Measurements from ENCODE around the gene TGM2.

TGM2 gene

GRCh38 chr20:38181971-38182370 is 16.9 kb upstream of the TGM2 start:
- no peak overlapping the region for H3K4me3 ChIP-seq (ENCODE audit: low read depth, low read length)
- DNase-seq (ENCODE audit: low read depth): no peak
- TF ChIP-seq POLR2A (IDR thresholded peaks at IDR 0.05; ENCODE audit: extremely low read depth, insufficient read length) (no peak), MYC (IDR thresholded peaks at IDR 0.05; ENCODE audit: low read depth, low read length) (no peak), MAX (IDR thresholded peaks at IDR 0.05; ENCODE audit: low read depth, low read length) (no peak), CTCF (IDR thresholded peaks at IDR 0.05; ENCODE audit: low read depth, low read length) (no peak)

GRCh38 chr20:38181207-38181801 is 16.2 kb upstream of the TGM2 start:
- H3K4me3 ChIP-seq (ENCODE audit: low read depth, low read length): no peak overlapping the region
- DNase-seq (ENCODE audit: low read depth): no peak
- TF ChIP-seq MAX (IDR thresholded peaks at IDR 0.05; ENCODE audit: low read depth, low read length): no peak
- no peak for TF ChIP-seq CTCF (IDR thresholded peaks at IDR 0.05; ENCODE audit: low read depth, low read length)
- no peak for TF ChIP-seq POLR2A (IDR thresholded peaks at IDR 0.05; ENCODE audit: extremely low read depth, insufficient read length)
- no peak for TF ChIP-seq MYC (IDR thresholded peaks at IDR 0.05; ENCODE audit: low read depth, low read length)

- no peak for DNase-seq (ENCODE audit: low read depth)
- no peak overlapping the region for H3K4me3 ChIP-seq (ENCODE audit: low read depth, low read length)
- no peak for TF ChIP-seq CTCF (IDR thresholded peaks at IDR 0.05; ENCODE audit: low read depth, low read length)
- no peak for TF ChIP-seq MAX (IDR thresholded peaks at IDR 0.05; ENCODE audit: low read depth, low read length)
- TF ChIP-seq MYC (IDR thresholded peaks at IDR 0.05; ENCODE audit: low read depth, low read length): no peak
- TF ChIP-seq POLR2A (IDR thresholded peaks at IDR 0.05; ENCODE audit: extremely low read depth, insufficient read length): no peak
Observed at GRCh38 chr20:38180781-38181180, 15.7 kb upstream of the TGM2 start.

GRCh38 chr20:38179846-38180245 is 14.8 kb upstream of the TGM2 start:
- DNase-seq (ENCODE audit: low read depth): no peak
- TF ChIP-seq POLR2A (IDR thresholded peaks at IDR 0.05; ENCODE audit: extremely low read depth, insufficient read length): no peak
- TF ChIP-seq MAX (IDR thresholded peaks at IDR 0.05; ENCODE audit: low read depth, low read length): no peak
- TF ChIP-seq CTCF (IDR thresholded peaks at IDR 0.05; ENCODE audit: low read depth, low read length): no peak
- TF ChIP-seq MYC (IDR thresholded peaks at IDR 0.05; ENCODE audit: low read depth, low read length): no peak
- H3K4me3 ChIP-seq (ENCODE audit: low read depth, low read length): no peak overlapping the region

- no peak for DNase-seq (ENCODE audit: low read depth)
- no peak for TF ChIP-seq POLR2A (IDR thresholded peaks at IDR 0.05; ENCODE audit: extremely low read depth, insufficient read length)
- TF ChIP-seq CTCF (IDR thresholded peaks at IDR 0.05; ENCODE audit: low read depth, low read length): no peak
- no peak for TF ChIP-seq MAX (IDR thresholded peaks at IDR 0.05; ENCODE audit: low read depth, low read length)
- TF ChIP-seq MYC (IDR thresholded peaks at IDR 0.05; ENCODE audit: low read depth, low read length): no peak
- H3K4me3 ChIP-seq (ENCODE audit: low read depth, low read length): no peak overlapping the region
Observed at GRCh38 chr20:38178581-38178980, 13.5 kb upstream of the TGM2 start.

All from NB4 (cell line).